ENCODE data around the gene AIFM3.

- TF ChIP-seq PATZ1 (CRISPR knock-in tag; IDR thresholded peaks at IDR 0.05) (no peak), ZBTB7A (CRISPR knock-in tag; IDR thresholded peaks at IDR 0.05) (no peak), POLR2A (IDR thresholded peaks at IDR 0.05; ENCODE audit: insufficient read depth in 1 of 2, low read depth in 2 of 2, low read length in 2 of 2) (no peak), CTCF (CRISPR knock-in tag; IDR thresholded peaks at IDR 0.05) (no peak), HNRNPK (IDR thresholded peaks at IDR 0.05; ENCODE audit: low read depth, low read length, poor library complexity, severe bottlenecking) (no peak), PBX3 (CRISPR knock-in tag; IDR thresholded peaks at IDR 0.05; ENCODE audit: borderline replicate concordance) (no peak), SMARCC2 (IDR thresholded peaks at IDR 0.05) (no peak), DPF2 (CRISPR knock-in tag; IDR thresholded peaks at IDR 0.05; ENCODE audit: borderline replicate concordance, low read depth) (no peak), CEBPB (IDR thresholded peaks at IDR 0.05; ENCODE audit: borderline replicate concordance, low read depth, low read length) (no peak)
Measured at GRCh38 chr22:20986365-20986764, 19.3 kb downstream of the AIFM3 start.
